22Rv1 (cell line): ENCODE results near the gene KHNYN.

ENCODE experiments used
- H3K27ac ChIP-seq: fragments of 450-650 bp; 2 replicates; pipeline ENCODE4 v1.5.1; 2017
- ZFX ChIP-seq: fragments of 450-650 bp; IDR thresholded peaks from 2 replicates; pipeline ENCODE4 v1.6.1; 2017; ENCODE audit warnings: antibody characterized with exemption, borderline replicate concordance
- TF ChIP-seq, protein P1 (sequence below): fragments of 450-650 bp; IDR thresholded peaks from 2 replicates; pipeline ENCODE4 v1.5.1; 2017; ENCODE audit warnings: mild to moderate bottlenecking

Gene KHNYN

DNA sequence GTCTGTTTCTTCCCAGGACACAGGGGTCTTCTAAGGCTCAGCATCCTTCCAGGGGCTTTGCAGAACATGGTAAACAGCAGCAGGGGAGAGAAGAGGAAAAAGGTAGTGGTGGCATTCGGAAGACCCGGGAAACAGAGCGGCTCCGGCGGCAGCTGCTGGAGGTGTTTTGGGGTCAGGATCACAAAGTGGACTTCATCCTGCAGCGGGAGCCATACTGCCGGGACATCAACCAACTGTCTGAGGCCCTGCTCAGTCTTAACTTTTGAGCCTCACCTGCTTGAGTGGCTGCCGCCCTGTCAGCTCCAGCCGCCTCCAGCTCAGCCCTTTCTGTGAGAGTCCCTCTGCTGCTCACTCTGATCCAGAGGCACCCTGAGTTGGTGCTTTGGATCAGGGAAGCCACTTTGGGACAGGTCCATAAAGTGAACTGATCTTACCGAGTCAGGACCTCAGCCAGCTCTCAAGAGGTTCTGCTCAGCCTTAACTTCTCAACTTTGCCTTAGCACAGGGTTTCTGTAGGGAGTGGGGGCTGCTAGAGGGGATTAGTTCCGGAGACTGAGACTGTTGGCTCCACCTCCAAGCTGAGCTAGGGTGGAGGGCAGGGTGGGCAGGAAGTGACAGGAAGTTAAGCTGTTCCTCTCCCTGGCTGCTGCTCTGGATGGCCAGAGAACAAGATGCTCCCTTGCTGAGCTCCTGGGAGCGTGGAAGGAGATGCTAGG is 7.4 kb downstream of the KHNYN start:
- no peak overlapping the region; the same call in 1 of the 2 replicates for H3K27ac ChIP-seq
- TF ChIP-seq, protein P1, sequence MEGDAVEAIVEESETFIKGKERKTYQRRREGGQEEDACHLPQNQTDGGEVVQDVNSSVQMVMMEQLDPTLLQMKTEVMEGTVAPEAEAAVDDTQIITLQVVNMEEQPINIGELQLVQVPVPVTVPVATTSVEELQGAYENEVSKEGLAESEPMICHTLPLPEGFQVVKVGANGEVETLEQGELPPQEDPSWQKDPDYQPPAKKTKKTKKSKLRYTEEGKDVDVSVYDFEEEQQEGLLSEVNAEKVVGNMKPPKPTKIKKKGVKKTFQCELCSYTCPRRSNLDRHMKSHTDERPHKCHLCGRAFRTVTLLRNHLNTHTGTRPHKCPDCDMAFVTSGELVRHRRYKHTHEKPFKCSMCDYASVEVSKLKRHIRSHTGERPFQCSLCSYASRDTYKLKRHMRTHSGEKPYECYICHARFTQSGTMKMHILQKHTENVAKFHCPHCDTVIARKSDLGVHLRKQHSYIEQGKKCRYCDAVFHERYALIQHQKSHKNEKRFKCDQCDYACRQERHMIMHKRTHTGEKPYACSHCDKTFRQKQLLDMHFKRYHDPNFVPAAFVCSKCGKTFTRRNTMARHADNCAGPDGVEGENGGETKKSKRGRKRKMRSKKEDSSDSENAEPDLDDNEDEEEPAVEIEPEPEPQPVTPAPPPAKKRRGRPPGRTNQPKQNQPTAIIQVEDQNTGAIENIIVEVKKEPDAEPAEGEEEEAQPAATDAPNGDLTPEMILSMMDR: peak; percentile 50
- TF ChIP-seq ZFX: no peak

DNA sequence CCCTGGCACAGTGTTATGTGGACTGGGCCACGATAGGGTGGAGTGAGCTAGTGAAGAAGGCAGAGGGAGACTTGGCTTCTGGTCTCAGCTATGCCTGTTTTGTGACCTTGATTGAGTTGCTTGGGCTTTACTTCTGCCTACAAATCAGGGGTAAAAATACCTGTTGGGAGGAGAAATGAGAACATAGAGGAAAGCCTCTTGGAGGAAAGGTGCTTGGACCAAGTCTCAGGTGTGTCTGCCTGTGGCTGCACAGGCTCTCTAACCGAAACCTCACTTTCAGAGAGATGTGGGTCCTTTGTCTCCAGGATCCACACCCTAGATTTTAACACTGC is 7.9 kb downstream of the KHNYN start:
- no peak overlapping the region for H3K27ac ChIP-seq
- TF ChIP-seq, protein P1: no peak
- no peak for TF ChIP-seq ZFX

DNA sequence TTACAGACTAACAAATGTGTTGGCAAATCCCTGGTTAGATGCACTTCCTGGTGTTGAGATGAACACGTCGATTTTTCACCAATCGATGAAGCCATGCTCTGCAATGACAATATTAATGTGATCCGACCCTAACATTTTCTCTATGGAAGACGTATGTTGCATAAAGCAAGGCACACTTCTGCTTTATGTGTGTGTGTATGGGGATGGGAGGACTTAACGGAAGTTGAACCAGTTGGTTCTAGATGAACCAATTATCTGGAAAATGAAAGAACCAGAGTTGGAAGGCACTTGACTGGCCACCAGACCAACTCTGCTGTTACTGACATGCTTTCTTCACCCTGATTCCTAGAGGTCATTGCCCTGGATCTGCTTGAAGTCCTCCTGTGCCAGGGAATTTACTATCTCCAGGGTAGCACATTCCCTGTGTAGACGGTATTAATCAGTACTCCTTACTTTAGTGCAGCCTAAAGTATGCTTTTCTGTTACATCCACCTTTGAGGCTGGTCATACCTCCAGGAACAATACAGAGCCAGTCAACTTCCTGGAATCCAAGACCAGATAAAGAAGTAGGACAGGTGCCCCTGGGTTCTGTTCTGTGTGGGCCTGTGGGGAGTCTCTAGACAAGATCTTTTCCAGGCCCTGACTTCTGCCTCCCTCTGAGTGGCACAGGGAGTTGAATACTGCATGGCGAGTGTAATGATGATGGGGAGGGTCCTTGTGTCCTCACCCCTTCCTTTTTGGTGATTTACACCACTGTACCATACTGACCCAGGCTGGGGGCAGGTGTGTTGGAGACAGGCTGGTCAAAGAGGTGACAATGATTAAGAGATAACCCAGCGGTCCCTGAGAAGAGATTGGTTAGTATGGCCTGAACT is 8.7 kb downstream of the KHNYN start:
- TF ChIP-seq ZFX: no peak
- TF ChIP-seq, protein P1: no peak
- H3K27ac ChIP-seq: no peak overlapping the region

DNA sequence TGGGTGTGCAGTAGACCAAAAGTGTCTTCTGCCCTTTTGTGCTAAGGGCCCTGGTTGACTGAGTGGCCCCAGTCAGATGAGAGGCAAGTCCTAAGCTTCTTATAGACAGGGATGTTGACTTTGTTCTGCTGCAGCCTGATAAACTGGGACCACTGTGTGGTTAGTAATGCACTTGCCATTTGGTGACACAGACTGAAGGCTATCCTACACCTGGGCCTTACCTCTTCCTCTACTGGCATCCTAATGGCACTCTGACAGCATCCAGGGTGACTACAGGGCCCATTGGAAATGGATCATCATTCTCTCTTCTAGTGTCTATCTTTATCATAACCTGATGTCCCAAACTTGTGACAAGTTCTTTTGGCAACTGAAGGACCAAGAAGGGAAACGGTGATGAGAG is 9.5 kb downstream of the KHNYN start:
- H3K27ac ChIP-seq: 0 out of 2 replicates have a peak overlapping the region, but pooled peaks have one; percentile 22
- TF ChIP-seq, protein P1: no peak
- TF ChIP-seq ZFX: no peak

DNA sequence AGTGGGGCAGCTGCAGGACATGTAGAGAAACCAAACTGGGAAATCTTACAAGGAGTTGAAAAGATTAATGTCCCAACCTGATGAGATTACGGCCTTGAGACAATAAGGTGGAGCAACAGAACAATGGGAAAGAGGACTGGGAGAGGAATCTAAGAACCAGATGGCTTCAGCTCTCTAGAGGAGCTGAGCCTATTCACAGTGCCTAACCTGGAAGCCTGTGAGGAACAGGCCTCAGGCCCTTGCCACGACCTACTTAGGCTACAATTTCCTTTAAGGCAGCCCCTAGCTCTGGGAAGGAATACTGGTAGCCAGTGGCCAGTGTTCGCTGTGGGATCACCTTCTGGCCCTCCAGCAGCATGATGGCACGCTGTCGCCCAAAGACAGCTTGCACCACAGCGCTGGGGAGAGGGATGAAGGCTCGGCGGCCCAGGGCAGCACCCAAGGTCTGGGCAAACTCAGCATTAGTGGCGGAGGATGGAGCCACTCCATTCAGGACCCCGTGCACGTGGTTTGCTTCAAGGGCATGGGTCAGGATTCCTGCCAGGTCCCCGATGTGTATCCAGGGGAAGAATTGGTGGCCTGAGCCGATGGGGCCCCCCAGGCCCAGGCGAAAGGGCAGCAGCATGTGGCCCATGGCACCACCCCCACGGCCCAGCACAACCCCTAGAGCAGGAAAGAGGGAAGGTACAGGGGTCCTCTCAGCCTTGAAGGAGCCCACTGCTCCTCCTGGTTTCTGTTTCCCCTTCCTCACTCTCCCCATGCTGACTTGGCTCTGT is 10.3 kb downstream of the KHNYN start:
- 0 out of 2 replicates have a peak overlapping the region, but pooled peaks have one; percentile 22 for H3K27ac ChIP-seq
- TF ChIP-seq, protein P1: no peak
- TF ChIP-seq ZFX: no peak

DNA sequence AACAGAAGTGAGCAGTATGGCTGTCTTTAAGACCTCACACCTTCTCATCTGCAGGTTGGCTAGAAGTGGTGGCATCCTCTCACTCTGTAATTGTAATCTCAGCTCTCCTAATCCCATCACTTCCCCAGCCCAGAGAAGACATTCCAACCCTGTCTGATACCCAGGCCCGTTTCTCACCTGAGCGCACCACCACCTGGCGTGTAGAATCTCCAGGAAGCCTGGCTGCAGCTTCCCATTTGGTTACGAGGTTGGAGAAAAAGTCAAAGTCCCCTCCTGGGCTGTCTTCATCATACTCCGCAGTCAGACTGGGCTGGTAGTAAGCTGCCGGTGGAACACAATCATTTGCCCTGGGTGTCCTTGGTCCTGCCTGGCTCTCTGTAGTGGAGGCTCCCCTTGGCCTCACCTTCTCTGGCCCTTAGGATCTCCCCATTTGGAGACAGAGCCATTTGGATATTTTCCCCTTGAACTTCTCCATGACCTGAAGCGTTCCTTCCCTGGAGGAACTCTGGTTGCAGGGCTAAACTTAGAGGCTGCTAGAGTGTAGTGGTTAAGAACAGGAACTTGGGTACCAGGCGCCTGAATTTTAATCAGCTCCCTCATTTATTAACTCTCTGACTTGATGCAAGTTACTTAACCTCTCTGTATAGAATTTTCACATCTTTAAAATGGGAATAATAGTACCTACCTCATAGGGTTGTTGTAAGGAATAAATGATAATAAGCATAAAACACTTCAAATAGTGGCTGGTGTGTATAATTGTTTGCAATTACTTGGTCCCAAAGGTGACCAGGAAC is 11.0 kb downstream of the KHNYN start:
- TF ChIP-seq, protein P1: no peak
- TF ChIP-seq ZFX: no peak
- H3K27ac ChIP-seq: peak overlapping the region; percentile 100
